K562 (cell line): ENCODE results near the gene SLC1A1. TPM values are rescaled to one million over a fixed set of nuclear protein-coding genes. Genes with fewer than 3 reads are reported as not detected.

Experiments used
- ATAC-seq: fragments of 200-7000 bp; cut with Tn5 transposase; 3 replicates; pipeline ENCODE4 v1.9.1; 2020; ENCODE audit warnings: moderate library complexity
- BruUV-seq: library from RNA; stranded (reverse); fragments of 400-500 nt; replicated peaks from 2 replicates; lab custom pipeline; 2021; lab: Mats Ljungman, UMichigan
- CTCF ChIA-PET: fragments of 300-600 bp; formaldehyde crosslinking; extraction: SDS; loops from one replicate; lab custom pipeline; 2021; ENCODE audit warnings: low intra/inter-chr PET ratio; lab: Yijun Ruan, JAX
- POLR2A ChIA-PET: fragments of 300-600, 350-650 bp; sonication (Branson Sonifier 250); formaldehyde crosslinking; extraction: SDS; loops from one replicate; lab custom pipeline; 2021; ENCODE audit warnings: antibody characterized with exemption, inconsistent platforms; lab: Yijun Ruan, JAX
- DNase-seq, 4 experiments: peaks; one replicate each; pipeline versions ENCODE4 v3.0.0 to v3.0.0-alpha.2; 2011 to 2018; ENCODE audit warnings: low spot score in 3 of 4, mixed read lengths in 3 of 4; ENCODE audit errors: extremely low read depth in 1 of 4
- FAIRE-seq: peaks from 2 replicates; lab custom pipeline; 2011; peaks lifted over from hg19 to GRCh38; lab: Jason Lieb, UNC
- H2AFZ ChIP-seq: 2 replicates; pipeline ENCODE4 v1.6.0; 2011; ENCODE audit warnings: low read depth, low read length, control low read depth, inconsistent platforms
- H3K27ac ChIP-seq: fragments of 200-600 bp; 3 replicates; pipeline ENCODE4 v1.8.0; 2011; ENCODE audit warnings: low read depth, mild to moderate bottlenecking, control low read depth, inconsistent platforms, low read length, moderate library complexity, mixed read lengths; ENCODE audit errors: extremely low read depth
- H3K27me3 ChIP-seq, 2 experiments: fragments of 300-600 bp in 1 of 2; 2 replicates in 1 of 2; 3 replicates in 1 of 2; pipeline versions ENCODE4 v1.6.0 to v1.8.0; 2011; ENCODE audit warnings: inconsistent platforms in 2 of 2, low read length in 2 of 2, mild to moderate bottlenecking in 1 of 2, mixed read lengths in 1 of 2, moderate library complexity in 1 of 2; ENCODE audit not compliant: control insufficient read depth in 2 of 2, insufficient read depth in 2 of 2
- H3K36me3 ChIP-seq: fragments of 300-600 bp; 3 replicates; pipeline ENCODE4 v1.8.0; 2011; ENCODE audit warnings: mild to moderate bottlenecking, low read length, inconsistent platforms; ENCODE audit not compliant: control insufficient read depth, insufficient read depth
- H3K4me1 ChIP-seq, 2 experiments: fragments of 200-600 bp in 1 of 2; replicated peaks in 1 of 2; 2 replicates in 1 of 2; 3 replicates in 1 of 2; pipeline versions ENCODE4 v1.5.1 to v1.8.0; 2011; ENCODE audit warnings: inconsistent platforms in 2 of 2, low read length in 2 of 2, mild to moderate bottlenecking in 1 of 2, mixed read lengths in 1 of 2, moderate library complexity in 1 of 2; ENCODE audit not compliant: control insufficient read depth in 2 of 2, insufficient read depth in 2 of 2
- H3K4me2 ChIP-seq: 2 replicates; pipeline ENCODE4 v1.6.1; 2011; ENCODE audit warnings: low read length, control low read depth, inconsistent platforms, mixed read lengths; ENCODE audit not compliant: insufficient read depth
- H3K4me3 ChIP-seq: fragments of 200-600 bp; sonication (generic), shearing (Covaris generic); 2 replicates; pipeline ENCODE4 v1.5.1; 2016; ENCODE audit warnings: control low read depth, inconsistent platforms
- H3K79me2 ChIP-seq: fragments of 200-600 bp; 3 replicates; pipeline ENCODE4 v1.8.0; 2011; ENCODE audit warnings: low read length, inconsistent platforms; ENCODE audit not compliant: control insufficient read depth, insufficient read depth
- H3K9ac ChIP-seq, 2 experiments: 2 replicates each; pipeline versions ENCODE4 v1.6.0 to v1.6.1; 2011; ENCODE audit warnings: low read depth in 2 of 2, low read length in 2 of 2, control low read depth in 1 of 2, inconsistent platforms in 1 of 2, mild to moderate bottlenecking in 1 of 2, mixed read lengths in 1 of 2; ENCODE audit not compliant: insufficient read depth in 1 of 2
- H3K9me1 ChIP-seq: one replicate; pipeline ENCODE4 v1.6.0; 2011; ENCODE audit warnings: inconsistent platforms, mild to moderate bottlenecking, low read length, moderate library complexity; ENCODE audit not compliant: control insufficient read depth, insufficient read depth
- H3K9me3 ChIP-seq: replicated peaks from 2 replicates; pipeline ENCODE4 v1.5.1; 2011; ENCODE audit warnings: low read depth, low read length, inconsistent platforms; ENCODE audit not compliant: control insufficient read depth, insufficient read depth
- H4K20me1 ChIP-seq: replicated peaks from 2 replicates; pipeline ENCODE4 v1.6.1; 2011; ENCODE audit warnings: low read length, inconsistent platforms, mixed read lengths; ENCODE audit not compliant: control insufficient read depth, insufficient read depth
- COPS2 ChIP-seq: fragments of 450-650 bp; conservative IDR thresholded peaks from 2 replicates; pipeline ENCODE4 v1.6.1; 2016; ENCODE audit warnings: mild to moderate bottlenecking, moderate library complexity
- GABPA ChIP-seq: fragments of 200-800 bp; sonication (Bioruptor generic); conservative IDR thresholded peaks from 2 replicates; pipeline ENCODE4 v1.6.1; 2016; ENCODE audit warnings: low read depth, missing genetic modification characterization, missing compliant biosample characterization
- MXI1 ChIP-seq: IDR thresholded peaks from 2 replicates; pipeline ENCODE4 v1.6.1; 2011; ENCODE audit warnings: low read depth, mild to moderate bottlenecking, improper control_type of control experiment, low read length
- RAD51 ChIP-seq: fragments of 450-650 bp; IDR thresholded peaks from 2 replicates; pipeline ENCODE4 v1.7.1; 2016; ENCODE audit warnings: low read depth, mild to moderate bottlenecking, borderline replicate concordance
- RBM17 ChIP-seq: fragments of 200-400 bp; formaldehyde crosslinking; IDR thresholded peaks from 2 replicates; pipeline ENCODE4 v1.6.1; 2017; ENCODE audit warnings: low read depth, mild to moderate bottlenecking, low read length, borderline replicate concordance
- SMARCE1 ChIP-seq: fragments of 450-650 bp; IDR thresholded peaks from 2 replicates; pipeline ENCODE4 v1.7.1; 2016; ENCODE audit warnings: mild to moderate bottlenecking
- SUPT5H ChIP-seq: fragments of 450-650 bp; IDR thresholded peaks from 2 replicates; pipeline ENCODE4 v1.6.1; 2016
- ZNF449 ChIP-seq: fragments of 250-450 bp; sonication (Bioruptor Pico); IDR thresholded peaks from 2 replicates; pipeline ENCODE4 v1.8.0; 2022; ENCODE audit warnings: moderate library complexity, mild to moderate bottlenecking, inconsistent platforms
- WGBS: fragments of 100-300 bp; shearing (Covaris generic); methylation state at CpG from one replicate; pipeline ENCODE4 v1.1.6; 2016; ENCODE audit warnings: low coverage, mixed read lengths; ENCODE audit not compliant: insufficient coverage; ENCODE audit errors: missing lambda C conversion rate; 5-methylcytosine and 5-hydroxymethylcytosine counted together
- in situ Hi-C: fragments of 300-500 bp; cut with MboI; formaldehyde crosslinking; loops from 4 replicates; pipeline ENCODE4 v1.15.0; 2018; ENCODE audit warnings: inconsistent platforms, mixed read lengths
- intact Hi-C: fragments of 100-400 bp; cut with micrococcal nuclease; formaldehyde crosslinking; loops from 2 replicates; pipeline ENCODE4 v1.14.2; 2022
- polyA plus RNA-seq, 8 experiments: library from polyadenylated mRNA; depleted of rRNA in 4 of 8; stranded (reverse) in 5 of 8; unstranded in 3 of 8; fragments of >200 nt; fragmentation: Nextera tagmentation in 2 of 8; fragmentation: Illumina TruSeq in 1 of 8; extraction: Ambion mirVana in 2 of 8; extraction: Trizol in 1 of 8; gene quantifications; 2 replicates each; pipeline versions ENCODE4 v1.2.1 to v1.2.3, GENCODE V29; 2011 to 2014; ENCODE audit warnings: inconsistent platforms in 1 of 8, missing spikeins in 1 of 8
- total RNA-seq, 7 experiments: library from RNA; depleted of rRNA in 6 of 7; stranded (reverse); fragments of >200 nt in 6 of 7; fragmentation: Illumina TruSeq in 2 of 7; extraction: Trizol in 2 of 7; gene quantifications; 2 replicates each; pipeline versions ENCODE4 v1.2.1 to v1.2.3, GENCODE V29; 2011 to 2021; ENCODE audit warnings: low replicate concordance in 1 of 7

Gene SLC1A1
- total and polyA plus RNA-seq, 9 of the 15 experiments (the other 6 are each of a cell fraction or from before 2014, with no cell fraction given), result 0.11 to 0.16 TPM; not detected in 7

GRCh38 chr9:4515958-4516375 is 25.7 kb downstream of the SLC1A1 start:
- H3K27me3 ChIP-seq, result no peaks in the 10 kb centered on the region
- DNase-seq (no peak), ATAC-seq (no peak), FAIRE-seq (no peak)
- in situ Hi-C loops, result no loop called here
- H2AFZ ChIP-seq, result no peak overlapping the region
- H3K4me1 ChIP-seq, result peaks cover 0 to 4% of the 10 kb centered on the region in 2 experiments; a peak in 1 of 5 replicates
- no peaks in the 10 kb centered on the region for H3K9me1 ChIP-seq
- no peak overlapping the region for H3K4me3 ChIP-seq
- POLR2A ChIA-PET, result no interaction called here
- no peaks in the 10 kb centered on the region for H4K20me1 ChIP-seq
- TF ChIP-seq SUPT5H (no peak), COPS2 (no peak), RAD51 (no peak), MXI1 (no peak), ZNF449 (CRISPR knock-in tag) (no peak), RBM17 (no peak), GABPA (tag) (no peak), SMARCE1 (no peak)
- BruUV-seq, result no TSS peak
- 0% methylated on average over 1 of the region's 1 CpG for WGBS
- H3K79me2 ChIP-seq, result no peaks in the 10 kb centered on the region
- H3K9me3 ChIP-seq, result no peaks in the 10 kb centered on the region
- no peaks in the 10 kb centered on the region for H3K36me3 ChIP-seq
- H3K27ac ChIP-seq, result no peak overlapping the region
- H3K9ac ChIP-seq, result no peak overlapping the region
- no peak overlapping the region for H3K4me2 ChIP-seq
- CTCF ChIA-PET, result no interaction called here
- intact Hi-C loops, result no loop called here
